WTC11 (cell line): ENCODE measurements around the gene MFGE8.

Experiments
- ATF3 ChIP-seq: sonication (generic); formaldehyde crosslinking; conservative IDR thresholded peaks from 2 replicates; pipeline ENCODE4 v1.8.1; 2022; ENCODE audit warnings: mild to moderate bottlenecking, missing genetic modification reagents
- CTCF ChIP-seq: fragments of 200-600 bp; IDR thresholded peaks from 2 replicates; pipeline ENCODE4 v1.8.0; 2022; ENCODE audit warnings: antibody characterized with exemption
- E2F5 ChIP-seq: sonication (generic); formaldehyde crosslinking; IDR thresholded peaks from 2 replicates; pipeline ENCODE4 v1.8.1; 2022; ENCODE audit warnings: mild to moderate bottlenecking, moderate library complexity, missing genetic modification reagents
- MAX ChIP-seq: sonication (generic); formaldehyde crosslinking; IDR thresholded peaks from 2 replicates; pipeline ENCODE4 v1.8.0; 2022; ENCODE audit warnings: mild to moderate bottlenecking, missing genetic modification reagents
- MYBL2 ChIP-seq: sonication (generic); formaldehyde crosslinking; IDR thresholded peaks from 2 replicates; pipeline ENCODE4 v1.8.1; 2023; ENCODE audit warnings: mild to moderate bottlenecking, moderate library complexity, missing genetic modification reagents
- NR1H2 ChIP-seq: sonication (generic); formaldehyde crosslinking; IDR thresholded peaks from 2 replicates; pipeline ENCODE4 v1.9.0; 2021; ENCODE audit warnings: mild to moderate bottlenecking, moderate library complexity, missing genetic modification reagents
- NR2C2 ChIP-seq: sonication (generic); formaldehyde crosslinking; IDR thresholded peaks from 2 replicates; pipeline ENCODE4 v1.8.0; 2022; ENCODE audit warnings: mild to moderate bottlenecking, missing genetic modification reagents
- USF2 ChIP-seq: sonication (generic); formaldehyde crosslinking; IDR thresholded peaks from 2 replicates; pipeline ENCODE4 v1.8.1; 2023; ENCODE audit warnings: mild to moderate bottlenecking, missing genetic modification reagents, moderate library complexity

- no peak for TF ChIP-seq ATF3 (CRISPR knock-in tag)
- peak; percentile 78 for TF ChIP-seq CTCF
- TF ChIP-seq MAX (CRISPR knock-in tag) = peak; percentile 70; the same call in 1 of the 2 replicates
- TF ChIP-seq USF2 = no peak
- TF ChIP-seq MYBL2 (CRISPR knock-in tag) = no peak
- TF ChIP-seq NR2C2 (CRISPR knock-in tag) = no peak
- TF ChIP-seq NR1H2 (CRISPR knock-in tag) = no peak
- no peak for TF ChIP-seq E2F5 (CRISPR knock-in tag)
Measured at GRCh38 chr15:88894348-88894818, 18.8 kb downstream of the MFGE8 start.
